SW480 (cell line): Measurements from ENCODE around the gene SVEP1.
"Not testable (repeated sequence)": the region's sequence is repeated elsewhere in the genome, so short reads cannot be mapped to it uniquely, and the experiment has no call there.

Experiments
- DNase-seq: peaks from one replicate; pipeline ENCODE4 v3.0.0-alpha.2; 2016; ENCODE audit warnings: low spot score

SVEP1 gene

DNA sequence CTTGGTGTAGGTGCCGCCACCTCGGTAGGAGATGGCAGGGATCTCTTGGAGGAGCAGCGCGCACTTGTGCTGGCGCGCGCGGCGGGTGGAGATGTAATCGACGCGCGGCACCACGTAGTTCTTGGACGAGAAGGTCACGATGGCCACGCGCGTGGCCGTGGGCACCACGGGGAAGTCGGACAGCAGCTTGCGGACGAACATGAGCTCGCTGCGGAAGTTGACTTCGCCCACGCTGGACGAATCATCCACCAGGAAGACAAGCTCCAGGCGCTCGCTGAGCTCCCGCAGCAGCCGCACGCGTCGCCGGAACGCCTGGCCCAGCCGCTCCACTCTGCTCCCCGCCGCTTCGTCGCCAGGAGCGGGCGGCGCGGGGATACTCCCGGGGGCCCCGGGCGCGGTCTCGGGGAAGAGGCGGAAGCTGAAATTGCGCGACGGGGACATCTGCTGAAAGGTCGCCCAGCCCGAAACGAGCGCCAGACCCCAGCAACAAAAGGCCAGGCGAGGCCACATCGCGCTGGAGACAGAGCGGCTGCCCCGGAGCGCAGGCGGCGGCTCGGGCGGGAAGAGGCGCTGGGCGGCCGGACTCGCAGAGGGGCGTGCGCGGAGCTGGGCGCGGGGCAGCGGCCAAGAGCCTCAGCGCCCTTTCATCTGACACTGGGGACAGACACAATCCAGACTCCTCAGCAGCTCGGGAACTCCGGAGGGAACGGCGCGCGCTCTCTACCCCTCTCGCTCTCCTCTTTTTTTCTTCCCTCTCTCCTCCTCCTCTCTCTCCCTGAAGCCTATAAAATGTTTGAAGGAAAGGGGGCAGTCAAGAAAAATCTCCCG lies at the start of gene SVEP1:
SVEP1 (minus strand) TSS at position 708 of the 828 bp plus-strand sequence; CDS start at position 510, 198 bp downstream.
- DNase-seq, result no peak

DNA sequence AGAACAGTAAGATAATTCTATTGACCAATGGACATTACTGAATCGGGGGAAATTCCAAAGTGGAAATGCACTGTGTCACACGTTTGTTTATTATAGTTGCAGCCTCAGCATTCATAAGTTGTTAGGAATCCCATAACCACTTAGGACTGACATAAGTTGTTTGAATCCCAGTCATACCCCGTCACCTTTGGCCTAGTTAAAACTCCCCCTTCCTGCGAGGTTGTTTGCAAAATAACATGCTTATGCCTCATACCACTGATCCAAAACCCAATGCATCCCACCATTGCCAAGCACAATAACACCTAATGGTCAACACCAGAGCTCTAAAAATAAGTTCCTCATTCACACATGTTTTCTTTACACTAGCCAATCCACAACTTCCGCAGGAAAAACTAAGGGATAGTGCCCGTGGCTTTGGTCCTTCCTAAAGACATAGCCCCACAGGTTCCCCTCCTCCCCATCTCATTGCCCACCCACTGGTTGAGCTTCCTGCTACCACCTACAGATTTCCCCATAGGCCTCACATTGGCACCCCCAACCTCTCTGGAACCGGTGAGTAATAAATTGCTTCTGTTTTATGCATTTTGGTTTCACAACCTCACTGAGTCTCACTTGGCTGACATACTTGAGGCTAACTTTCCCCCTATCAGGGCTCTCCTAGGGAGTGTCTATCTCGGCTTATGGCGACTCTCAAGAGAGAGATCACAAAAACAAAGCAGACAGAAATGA lies 46.7 kb upstream of the SVEP1 start:
- no peak for DNase-seq

DNA sequence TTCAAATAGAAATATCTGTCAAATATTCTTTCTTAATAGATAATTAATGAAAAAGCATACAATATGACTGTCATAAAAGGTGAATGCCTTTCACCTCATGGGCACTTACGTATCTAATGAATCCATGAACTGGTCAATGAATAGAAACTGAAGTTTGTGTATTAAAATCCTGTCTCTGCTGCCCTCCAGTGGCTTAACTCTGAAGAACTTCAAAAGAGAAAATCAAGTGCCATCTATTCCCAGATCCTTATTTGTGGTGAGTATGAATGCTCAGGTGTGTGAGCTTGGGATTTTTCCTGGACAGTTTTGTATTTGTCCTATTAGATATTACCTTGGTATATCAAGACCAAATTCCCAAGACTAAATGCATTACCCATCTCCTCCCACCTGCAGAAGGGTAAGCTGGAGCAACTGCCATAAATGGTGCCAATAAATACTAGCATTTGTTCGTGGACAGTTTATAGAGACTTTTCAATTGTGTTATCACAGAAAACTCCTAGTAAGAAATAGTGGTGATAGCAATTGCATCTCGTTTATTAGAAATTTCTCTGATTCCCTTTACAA lies 44.0 kb upstream of the SVEP1 start:
- peak; percentile 72 for DNase-seq

DNA sequence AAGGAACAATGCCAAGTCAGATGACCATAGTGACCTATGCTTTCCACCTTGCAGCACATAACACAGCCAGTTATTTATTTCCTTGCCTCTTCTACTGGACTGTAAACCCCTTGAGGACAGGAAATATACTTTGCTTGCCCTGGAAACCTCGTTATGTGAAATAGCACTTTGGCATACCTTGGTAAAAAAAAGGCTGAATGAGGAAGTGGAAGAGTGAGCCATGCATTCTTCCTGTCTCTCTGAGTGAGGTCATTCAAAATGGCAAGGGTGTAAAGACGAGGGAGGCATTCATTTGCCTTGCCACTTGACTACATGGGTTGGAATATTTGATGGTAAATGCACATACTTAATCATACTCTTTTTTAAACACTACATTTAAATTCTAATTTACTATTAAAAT lies 42.8 kb upstream of the SVEP1 start:
- DNase-seq, result no peak

DNA sequence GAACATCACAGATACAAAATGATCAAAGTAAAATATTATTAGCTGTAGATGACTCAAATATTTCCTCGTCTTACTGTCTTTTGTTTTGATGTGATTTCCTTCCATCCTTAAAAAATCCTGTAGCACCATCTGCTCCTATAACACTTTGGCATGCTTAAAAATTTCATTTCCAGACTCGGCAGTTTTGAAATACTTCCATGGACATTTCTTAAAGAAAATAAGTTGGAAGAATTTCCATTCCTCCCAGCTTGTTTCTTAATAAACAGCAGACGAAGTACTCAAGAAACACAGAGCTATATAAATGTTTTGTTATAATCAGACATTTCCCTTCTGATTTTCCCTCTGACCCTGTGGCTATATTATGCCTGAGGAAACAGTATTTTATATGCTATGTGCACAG lies 41.2 kb upstream of the SVEP1 start:
- no peak for DNase-seq

DNA sequence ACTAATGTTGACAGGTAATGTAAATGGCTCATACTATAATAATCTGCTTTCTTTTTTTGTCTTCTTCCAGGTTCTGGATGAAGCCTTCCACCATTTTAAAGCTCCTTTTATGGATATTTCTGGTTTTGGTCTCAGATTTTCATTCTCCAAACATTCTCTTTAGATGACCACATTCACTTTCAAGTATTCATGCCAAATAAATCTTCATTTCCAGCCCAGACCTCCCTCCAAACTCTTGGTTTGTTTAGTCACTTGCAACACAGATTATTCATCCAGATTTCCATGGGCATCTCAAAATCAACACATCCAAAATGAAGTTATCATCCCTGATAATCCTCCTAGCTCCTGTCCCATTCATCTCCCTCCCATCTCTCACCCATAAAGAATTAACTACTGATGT lies 40.3 kb upstream of the SVEP1 start:
- DNase-seq, result no peak

DNA sequence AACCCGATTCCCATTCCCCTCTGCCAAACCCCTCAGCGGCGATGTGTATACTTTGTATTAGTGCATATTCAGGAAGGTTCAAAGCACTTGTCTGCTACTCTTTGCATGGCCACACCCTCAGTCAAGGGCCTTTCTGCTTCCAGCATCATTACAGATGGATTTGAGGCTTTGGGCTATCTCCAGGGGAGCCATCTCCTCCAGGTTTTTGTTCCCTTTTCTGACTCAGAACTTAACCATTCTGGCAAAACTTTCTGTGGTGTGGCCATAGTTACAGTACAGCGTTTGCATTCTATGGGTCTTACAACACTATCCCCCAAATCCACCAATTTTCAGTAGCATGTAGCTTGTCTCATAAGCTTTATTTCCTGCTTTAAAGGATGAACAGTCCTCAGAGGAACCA lies 36.0 kb upstream of the SVEP1 start:
- DNase-seq, result no peak

DNA sequence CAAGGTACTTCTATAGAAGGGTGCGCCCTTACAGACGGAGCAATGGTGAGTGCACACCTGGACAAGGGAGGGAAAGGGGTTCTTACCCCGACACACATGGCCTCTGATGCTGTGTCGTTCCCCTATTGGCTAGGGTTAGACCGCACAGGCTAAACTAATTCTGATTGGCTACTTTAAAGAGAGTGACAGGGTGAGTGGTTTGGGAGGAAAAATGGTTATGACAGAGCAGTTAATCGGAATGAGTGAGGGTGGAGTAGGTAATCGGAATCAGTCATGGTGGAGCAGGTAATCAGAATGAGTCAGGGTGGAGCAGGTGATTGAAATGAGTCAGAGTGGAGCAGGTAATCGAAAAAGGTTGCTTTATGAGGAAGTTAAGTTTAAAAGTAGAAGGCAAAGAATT lies 35.0 kb upstream of the SVEP1 start:
- DNase-seq, result not testable (repeated sequence)

DNA sequence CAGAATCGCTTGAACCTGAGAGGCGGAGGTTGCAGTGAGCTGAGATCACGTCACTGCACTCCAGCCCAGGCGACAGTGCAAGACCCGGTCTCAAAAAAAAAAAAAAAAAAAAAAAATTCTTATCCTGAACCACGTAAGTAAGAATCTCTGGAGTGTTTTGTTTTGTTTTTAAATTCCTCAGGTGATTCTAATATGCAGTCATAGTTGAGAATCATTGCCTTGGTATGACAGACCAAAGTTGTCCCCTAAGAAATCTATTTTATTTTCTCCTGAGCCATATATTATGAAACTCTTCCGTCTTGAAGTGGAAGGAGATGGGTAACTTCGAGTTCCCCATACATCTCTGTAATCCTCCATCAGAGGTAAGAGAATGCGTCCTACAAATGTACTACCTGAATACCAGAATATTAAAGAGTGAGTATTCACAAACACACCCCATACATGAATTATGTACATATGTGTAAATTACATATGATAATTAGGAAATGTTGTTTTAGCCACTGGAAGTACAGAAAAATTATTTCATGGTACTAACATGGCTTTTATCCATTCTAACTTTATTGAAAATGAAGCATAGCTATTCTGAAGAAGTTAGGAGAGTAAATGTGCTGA lies 26.7 kb upstream of the SVEP1 start:
- DNase-seq, result no peak

DNA sequence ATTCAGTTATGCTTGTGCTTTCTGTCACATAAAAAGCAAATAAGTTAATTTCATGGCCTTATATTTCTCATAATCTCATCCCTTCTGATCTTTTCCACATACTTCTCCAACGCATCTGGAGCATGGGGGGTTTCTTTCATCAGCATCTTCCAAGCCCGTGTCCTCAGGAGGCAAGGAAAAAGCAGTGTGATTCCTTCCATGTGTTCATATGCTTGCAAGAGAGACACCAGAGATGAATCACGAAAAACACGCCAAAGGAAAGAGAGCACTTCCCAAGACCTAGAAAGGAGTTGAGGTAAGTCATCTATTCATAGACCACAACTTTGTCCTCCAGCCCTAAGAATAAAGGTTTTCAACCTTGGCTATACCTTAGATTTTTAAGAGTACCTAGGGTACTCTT lies 26.0 kb upstream of the SVEP1 start:
- no peak for DNase-seq

DNA sequence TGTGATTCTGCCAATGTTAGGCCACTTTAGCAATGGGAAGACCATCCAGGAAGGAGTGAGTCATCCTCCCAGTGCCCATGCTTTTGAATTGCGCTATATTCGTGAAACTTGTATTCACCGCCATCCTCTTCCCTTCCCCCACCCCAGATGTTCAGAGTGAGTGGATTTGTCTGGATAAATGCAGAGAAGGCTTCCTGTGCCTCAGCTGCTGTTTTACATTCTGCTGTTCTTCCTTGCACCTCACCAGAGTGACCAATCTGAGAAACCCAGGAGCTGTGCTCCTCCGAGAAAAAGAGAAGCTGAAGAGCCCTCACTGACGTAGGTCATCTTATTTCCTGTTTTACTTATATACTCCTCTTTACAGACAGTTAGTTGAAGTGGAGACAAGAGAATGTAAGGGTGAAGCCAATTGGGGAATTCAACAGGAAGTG lies 24.6 kb upstream of the SVEP1 start:
- DNase-seq, result no peak

DNA sequence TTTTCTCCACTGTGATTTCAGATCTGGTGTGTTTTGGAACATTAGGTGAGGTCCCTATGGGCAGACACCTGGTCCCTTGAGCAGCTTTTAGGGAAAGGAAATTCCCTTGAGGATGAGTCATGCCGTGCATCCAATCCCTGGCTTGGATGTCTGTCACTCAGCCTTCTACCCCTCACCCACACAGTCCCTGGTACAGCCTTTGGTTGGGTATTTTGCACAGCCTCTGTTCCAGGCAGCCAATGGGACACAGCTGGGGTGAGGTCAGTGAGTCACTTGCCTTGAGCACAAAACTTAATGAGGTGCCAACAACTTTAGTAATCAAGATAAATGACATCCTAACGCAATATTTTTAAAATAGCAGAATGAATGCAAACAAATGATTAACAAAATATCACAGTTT lies 22.7 kb upstream of the SVEP1 start:
- DNase-seq, result peak; percentile 58

DNA sequence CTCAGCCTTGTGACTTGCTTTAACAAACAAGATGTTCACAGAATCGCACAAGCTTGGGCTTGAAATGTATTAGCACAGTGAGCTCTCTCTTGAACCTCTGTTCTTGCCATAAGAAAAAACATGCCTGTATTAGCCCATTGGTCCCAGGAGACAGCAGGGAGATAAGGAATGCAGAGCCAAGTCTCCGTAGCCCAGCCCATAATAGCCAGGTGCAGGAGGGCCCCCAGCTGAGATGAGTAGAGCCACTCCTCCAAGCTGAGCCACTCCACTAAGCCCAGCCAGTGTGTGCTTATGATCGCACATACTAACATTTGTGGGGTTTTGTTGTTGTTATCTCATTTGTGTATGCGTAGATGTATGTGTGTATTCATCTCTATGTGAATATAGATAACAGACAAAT lies 21.6 kb upstream of the SVEP1 start:
- no peak for DNase-seq

DNA sequence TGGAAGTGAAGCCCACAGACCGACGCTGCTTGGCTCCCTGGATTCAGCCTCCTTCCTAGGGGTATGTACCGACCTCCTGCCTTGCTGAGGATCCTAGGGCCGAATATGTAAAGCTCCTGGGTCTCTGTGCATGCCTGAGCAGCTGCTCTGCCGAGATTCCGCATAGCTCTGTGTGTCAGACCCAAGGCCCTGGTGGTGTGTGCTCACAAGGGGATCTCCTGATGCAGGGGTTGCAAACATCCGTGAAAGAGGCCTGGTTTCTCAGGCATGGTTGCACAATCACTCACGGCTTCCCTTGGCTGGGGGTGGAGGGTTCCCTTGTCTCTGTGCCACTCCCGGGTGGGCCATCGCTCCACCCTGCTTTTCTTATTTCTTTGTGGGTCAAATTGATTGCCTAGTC lies 19.9 kb upstream of the SVEP1 start:
- no peak for DNase-seq

DNA sequence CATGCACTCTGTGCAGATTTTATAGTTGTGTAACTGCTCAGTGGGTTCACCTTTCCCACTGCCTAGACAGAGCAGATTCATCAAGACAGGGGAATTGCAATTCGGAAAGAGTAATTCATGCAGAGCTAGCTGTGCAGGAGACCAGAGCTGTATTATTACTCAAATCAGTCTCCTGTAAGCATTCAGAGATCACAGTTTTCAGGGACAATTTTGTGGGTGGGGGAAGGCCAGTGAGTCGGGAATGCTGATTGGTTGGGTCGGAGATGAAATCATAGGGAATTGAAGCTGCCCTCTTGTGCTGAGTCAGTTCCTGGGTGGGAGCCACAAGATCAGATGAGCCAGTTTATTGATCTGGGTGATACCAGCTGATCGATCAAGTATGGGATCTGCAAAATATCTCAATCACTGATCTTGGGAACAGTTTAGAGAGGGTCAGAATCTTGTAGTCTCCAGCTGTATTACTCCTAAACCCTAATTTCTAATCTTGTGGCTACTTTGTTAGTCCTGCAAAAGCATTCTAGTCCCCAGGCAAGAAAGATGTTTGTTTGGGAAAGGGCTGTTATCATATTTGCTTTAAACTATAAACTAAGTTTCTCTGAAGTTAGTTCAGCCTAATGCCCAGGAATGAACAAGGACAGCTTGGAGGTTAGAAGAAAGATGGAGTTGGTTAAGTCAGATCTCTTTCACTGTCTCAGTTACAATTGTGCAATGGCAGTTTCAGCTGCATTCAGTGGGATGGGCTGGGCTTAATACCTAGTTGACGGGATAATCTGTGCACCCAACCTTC lies 12.7 kb upstream of the SVEP1 start:
- no peak for DNase-seq

DNA sequence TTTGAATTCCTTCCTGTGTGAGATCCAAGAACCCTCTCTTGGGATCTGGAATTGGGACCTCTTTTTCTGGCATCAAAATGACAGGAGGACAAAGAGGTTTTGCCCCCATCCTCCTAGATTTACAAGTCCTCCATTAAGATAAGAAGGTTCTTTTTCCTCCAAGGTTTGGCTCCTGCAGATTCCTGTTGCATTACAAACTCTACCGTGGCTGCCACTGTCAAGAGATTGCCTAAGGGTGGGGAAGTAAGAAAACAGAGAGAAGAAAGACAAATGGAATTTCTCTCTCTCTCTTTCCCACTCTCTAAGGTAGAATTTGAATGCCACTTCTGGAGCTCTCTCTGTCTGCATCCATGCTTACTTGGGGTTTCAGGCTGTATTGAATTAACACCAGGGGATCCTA lies 12.0 kb upstream of the SVEP1 start:
- no peak for DNase-seq

DNA sequence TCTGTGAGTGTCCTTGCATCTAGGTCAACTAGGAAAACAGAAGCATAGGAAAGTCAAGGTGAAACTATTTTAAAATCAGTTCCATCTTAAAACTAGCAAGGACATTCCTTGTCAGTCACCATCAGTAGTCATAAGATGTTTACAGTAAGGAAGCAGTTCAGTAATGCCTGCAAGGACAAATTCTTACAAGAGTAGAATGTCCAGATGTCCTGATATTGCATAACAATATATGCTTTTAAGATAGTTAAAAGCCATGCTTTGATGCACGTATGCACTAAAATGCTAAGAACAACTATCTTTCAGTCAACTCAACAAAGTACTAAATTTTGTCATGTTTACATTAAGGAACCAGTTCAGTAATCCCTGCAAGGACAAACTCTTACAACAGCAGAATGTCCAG lies 11.3 kb upstream of the SVEP1 start:
- DNase-seq, result no peak

DNA sequence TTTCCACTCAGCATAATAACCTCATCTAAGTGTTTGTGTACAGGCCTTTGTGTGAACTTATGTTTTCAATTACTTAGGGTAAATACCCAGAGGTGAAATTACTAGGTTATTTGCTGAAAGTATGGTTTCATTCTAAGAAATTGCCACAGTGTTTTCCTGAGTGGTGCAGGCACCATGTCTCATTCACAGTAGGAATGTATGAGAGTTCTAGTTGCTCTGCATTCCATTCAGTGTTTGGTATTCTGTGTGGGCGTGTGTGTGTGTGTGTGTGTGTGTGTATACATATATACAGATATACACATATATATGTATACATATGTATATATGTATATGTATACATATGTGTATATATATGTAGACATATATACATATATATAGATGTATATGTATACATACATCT lies 8.8 kb upstream of the SVEP1 start:
- no peak for DNase-seq

DNA sequence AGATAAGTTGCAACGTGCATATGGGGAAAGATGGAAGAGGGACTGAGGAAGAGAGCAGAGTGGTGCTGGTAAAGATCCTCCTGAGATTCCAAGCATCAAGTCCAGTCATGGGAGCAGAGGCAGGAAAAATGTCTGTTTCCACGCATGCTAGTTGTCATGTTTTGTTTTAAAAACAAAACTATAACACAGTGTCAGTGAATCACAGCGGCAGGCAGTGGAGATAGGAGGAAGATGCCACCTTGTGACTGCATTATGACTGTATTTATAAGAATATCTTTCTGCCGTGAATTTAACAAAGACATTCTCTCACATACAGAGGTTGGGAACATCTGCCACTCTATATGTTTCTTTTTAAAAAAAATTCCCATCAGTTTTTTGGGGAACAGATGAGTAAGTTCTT lies 3.7 kb upstream of the SVEP1 start:
- peak; percentile 8 for DNase-seq

DNA sequence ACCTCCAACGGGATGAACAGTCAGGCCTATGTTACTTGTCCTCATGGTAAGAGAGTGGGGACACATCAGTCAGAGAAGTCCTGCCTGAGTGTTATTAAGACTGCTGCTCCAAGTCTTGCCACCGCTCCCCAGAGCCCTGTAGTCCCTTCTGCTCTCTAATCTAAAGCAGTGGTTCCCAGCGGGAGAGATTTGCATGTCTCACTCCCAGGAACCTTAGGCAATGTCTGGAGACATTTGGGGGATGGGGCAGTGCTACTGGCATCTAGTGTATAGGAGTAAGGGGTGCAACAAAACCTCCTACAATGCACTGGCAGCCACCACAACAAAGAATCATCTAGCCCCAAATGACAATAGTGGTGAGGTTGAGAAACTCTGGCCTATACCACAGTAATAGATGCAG lies 2.6 kb upstream of the SVEP1 start:
- no peak for DNase-seq

DNA sequence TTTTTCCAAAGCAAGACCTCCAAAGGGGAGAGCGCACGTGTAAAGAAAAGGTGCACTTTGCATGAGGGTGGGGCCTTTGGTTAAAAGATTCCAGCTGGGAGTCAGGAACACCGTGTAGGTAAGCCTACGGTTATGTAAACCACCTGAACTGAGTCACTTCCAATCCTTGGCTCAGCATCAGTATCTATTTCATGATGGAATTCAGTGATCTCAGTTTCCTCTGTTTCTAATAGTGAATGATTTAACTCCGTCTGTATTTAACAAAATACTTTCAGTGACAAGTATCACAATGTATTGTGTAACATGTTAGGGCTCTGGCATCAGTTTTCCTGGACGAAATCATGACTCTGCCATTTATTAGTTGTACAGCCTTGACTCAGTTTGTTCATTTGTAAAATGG lies 1.3 kb upstream of the SVEP1 start:
- no peak for DNase-seq

DNA sequence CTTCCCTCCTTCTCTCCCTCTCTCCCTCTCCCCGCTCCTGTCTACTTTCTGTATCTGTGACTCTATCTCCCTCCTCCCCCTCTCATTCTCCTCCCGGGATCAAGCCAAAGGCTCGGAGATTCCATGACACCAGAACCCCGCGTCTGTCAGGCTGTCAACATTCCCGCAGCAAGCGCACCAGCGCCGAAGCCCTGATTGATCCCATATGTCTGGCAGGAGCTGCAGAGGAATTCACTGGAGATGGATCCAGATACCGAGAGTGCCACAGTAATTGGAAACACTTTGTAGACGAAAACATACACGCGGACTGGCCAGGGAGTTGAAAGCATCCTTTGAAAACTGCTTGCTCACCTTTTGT lies 300 bp upstream of the SVEP1 start:
- DNase-seq, result no peak
